Right lobe of liver (tissue), 6 donors: ENCODE results near the gene ZNF600. TPM values are rescaled to one million over a fixed set of nuclear protein-coding genes. Genes with fewer than 3 reads are reported as not detected.
"Not testable (repeated sequence)": the region's sequence is repeated elsewhere in the genome, so short reads cannot be mapped to it uniquely, and the experiment has no call there.

Experiments used
- ATAC-seq, 4 donors: fragments of 200-7000 bp; cut with Tn5 transposase; one replicate each; pipeline ENCODE4 v1.9.1; 2020; ENCODE audit warnings: mild to moderate bottlenecking in 4 of 4, moderate library complexity in 4 of 4
- DNase-seq, 3 donors: peaks; one replicate each; pipeline ENCODE4 v3.0.0-alpha.2; 2020
- H3K27ac ChIP-seq, 3 donors: fragments of 200-600 bp; one replicate each; pipeline ENCODE4 v1.8.0; 2022
- H3K27me3 ChIP-seq, 2 donors: fragments of 200-600 bp; one replicate each; pipeline ENCODE4 v1.8.0; 2022
- H3K36me3 ChIP-seq, 4 donors: fragments of 200-600 bp; sonication (generic) in 1 of 4; one replicate each; pipeline versions ENCODE4 v1.5.1 to v1.8.0; 2017 to 2022; ENCODE audit warnings: control low read depth in 1 of 4
- H3K4me1 ChIP-seq, 4 donors: fragments of 200-600 bp; sonication (generic) in 1 of 4; one replicate each; pipeline versions ENCODE4 v1.5.1 to v1.8.0; 2017 to 2022; ENCODE audit warnings: control low read depth in 1 of 4
- H3K4me3 ChIP-seq, 3 donors: fragments of 200-600 bp; one replicate each; pipeline ENCODE4 v1.8.0; 2022
- H3K9me3 ChIP-seq, 4 donors: fragments of 200-600 bp; sonication (generic) in 1 of 4; one replicate each; pipeline versions ENCODE4 v1.5.1 to v1.8.0; 2017 to 2022; ENCODE audit warnings: control low read depth in 1 of 4
- POLR2A ChIP-seq: fragments of 450-650 bp; IDR thresholded peaks from one replicate; pipeline ENCODE4 v1.6.1; 2017; ENCODE audit warnings: antibody characterized with exemption, mild to moderate bottlenecking
- WGBS: methylation state at CpG from one replicate; pipeline ENCODE4 v1.1.6; 2018; ENCODE audit warnings: low coverage, low lambda C conversion rate; ENCODE audit not compliant: insufficient coverage; ENCODE audit errors: missing lambda C conversion rate; 5-methylcytosine and 5-hydroxymethylcytosine counted together
- intact Hi-C, 2 donors: fragments of 100-400 bp; cut with DNase I; formaldehyde crosslinking; loops; one replicate each; pipeline versions ENCODE4 v1.11.2 to v1.14.1; 2022
- total RNA-seq, 6 experiments: library from RNA; depleted of rRNA in 2 of 6; stranded (reverse); fragments of >200 nt in 2 of 6; fragmentation: NEBNext Ultra II Directional in 3 of 6; extraction: Animal tissue kit (Norgen Biotek cat#: 25700) in 3 of 6; gene quantifications; one replicate each; pipeline versions ENCODE4 v1.1.0 to v1.2.4, GENCODE V29; 2016 to 2023
- TF ChIP-seq, protein P1 (sequence below), 4 donors: fragments of 200-600 bp in 3 of 4; fragments of 450-650 bp in 1 of 4; IDR thresholded peaks; one replicate each; pipeline versions ENCODE4 v1.5.1 to v1.8.0; 2016 to 2022; ENCODE audit warnings: antibody characterized with exemption in 4 of 4, mild to moderate bottlenecking in 2 of 4
- donor health status: DM: no; HTN: yes; CAD: no.
- donor health status: DM: no; HTN: no; CAD: no.
- donor health status: DM: no; HTN: no; CAD: no.
- donor health status: DM: no; HTN: yes; CAD: no.
- donor health status: DM: no; HTN: yes; CAD: no.

Gene ZNF600
- total RNA-seq, 6 experiments from 2014 or later, result 1.4 to 4.3 (median 2.1) TPM

DNA sequence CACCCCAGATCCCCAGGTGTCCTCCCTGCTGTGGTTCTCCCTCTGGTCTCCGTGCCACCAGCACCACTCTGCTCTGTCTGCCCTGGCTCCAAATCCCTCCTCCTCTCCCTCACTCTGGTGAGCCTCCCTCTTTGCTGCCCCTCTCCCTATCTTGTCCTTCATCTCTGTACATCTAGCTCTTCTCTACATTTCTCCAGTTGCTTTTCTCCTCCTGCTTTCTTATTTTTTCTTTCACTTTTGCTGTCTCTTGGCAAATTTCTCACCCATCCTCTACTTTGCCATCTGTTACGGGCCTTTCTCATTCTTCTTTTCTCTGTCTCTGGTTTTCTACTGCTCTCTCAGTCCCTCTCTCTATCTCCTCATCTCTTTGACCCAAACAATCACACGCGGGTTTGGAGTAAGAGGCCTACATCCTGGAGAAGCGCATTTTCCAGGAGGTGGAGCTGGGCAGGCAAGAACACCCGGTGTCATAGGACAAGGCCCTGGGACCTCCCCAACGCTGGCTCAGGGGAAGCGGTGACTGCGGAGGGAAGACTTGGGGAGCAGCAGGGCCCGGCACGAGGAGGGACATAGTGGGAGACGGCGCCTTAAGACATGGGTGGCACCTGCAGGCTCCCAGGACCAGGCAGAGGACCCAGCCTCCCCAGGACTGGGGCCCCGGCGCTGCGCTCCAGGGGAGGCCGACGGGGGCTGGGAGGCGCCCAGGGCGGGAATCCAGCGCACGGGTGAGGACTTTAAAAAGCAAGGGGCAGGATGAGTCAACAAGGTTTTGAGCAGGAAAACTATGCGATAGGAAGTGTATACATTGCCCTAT is 61.7 kb downstream of the ZNF600 start:
- peaks cover 0 to 6% (median 0%) of the 10 kb centered on the region in 4 donors for H3K36me3 ChIP-seq
- TF ChIP-seq, protein P1, sequence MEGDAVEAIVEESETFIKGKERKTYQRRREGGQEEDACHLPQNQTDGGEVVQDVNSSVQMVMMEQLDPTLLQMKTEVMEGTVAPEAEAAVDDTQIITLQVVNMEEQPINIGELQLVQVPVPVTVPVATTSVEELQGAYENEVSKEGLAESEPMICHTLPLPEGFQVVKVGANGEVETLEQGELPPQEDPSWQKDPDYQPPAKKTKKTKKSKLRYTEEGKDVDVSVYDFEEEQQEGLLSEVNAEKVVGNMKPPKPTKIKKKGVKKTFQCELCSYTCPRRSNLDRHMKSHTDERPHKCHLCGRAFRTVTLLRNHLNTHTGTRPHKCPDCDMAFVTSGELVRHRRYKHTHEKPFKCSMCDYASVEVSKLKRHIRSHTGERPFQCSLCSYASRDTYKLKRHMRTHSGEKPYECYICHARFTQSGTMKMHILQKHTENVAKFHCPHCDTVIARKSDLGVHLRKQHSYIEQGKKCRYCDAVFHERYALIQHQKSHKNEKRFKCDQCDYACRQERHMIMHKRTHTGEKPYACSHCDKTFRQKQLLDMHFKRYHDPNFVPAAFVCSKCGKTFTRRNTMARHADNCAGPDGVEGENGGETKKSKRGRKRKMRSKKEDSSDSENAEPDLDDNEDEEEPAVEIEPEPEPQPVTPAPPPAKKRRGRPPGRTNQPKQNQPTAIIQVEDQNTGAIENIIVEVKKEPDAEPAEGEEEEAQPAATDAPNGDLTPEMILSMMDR (IDR thresholded peaks at IDR 0.05), result no peak
- no peak for TF ChIP-seq POLR2A
- DNase-seq (no peak), ATAC-seq (no peak)
- H3K27ac ChIP-seq, result no peak overlapping the region
- no peaks in the 10 kb centered on the region for H3K9me3 ChIP-seq
- intact Hi-C loops, result no loop called here
- H3K4me1 ChIP-seq, result no peaks in the 10 kb centered on the region
- H3K27me3 ChIP-seq, result no peaks in the 10 kb centered on the region
- 90% methylated on average over 20 of the region's 23 CpGs for WGBS
- H3K4me3 ChIP-seq, result no peak overlapping the region

- 75% methylated on average over 7 of the region's 9 CpGs for WGBS
Measured at GRCh38 chr19:52723907-52724598, 62.5 kb downstream of the ZNF600 start.

GRCh38 chr19:52722062-52723003 is 64.3 kb downstream of the ZNF600 start:
- Histone ChIP-seq H3K36me3 (peaks cover 0 to under 1% (median 0%) of the 10 kb centered on the region in 4 donors), H3K27ac (no peak overlapping the region), H3K9me3 (no peaks in the 10 kb centered on the region), H3K4me3 (no peak overlapping the region), H3K4me1 (no peaks in the 10 kb centered on the region), H3K27me3 (no peaks in the 10 kb centered on the region)
- 87% methylated on average over 7 of the region's 7 CpGs for WGBS
- no peak for ATAC-seq
- DNase-seq, result no peak
- TF ChIP-seq, protein P1 (IDR thresholded peaks at IDR 0.05), result no peak
- no peak for TF ChIP-seq POLR2A
- intact Hi-C loops, result no loop called here

More at GRCh38 chr19:52723907-52724598, 62.5 kb downstream of the ZNF600 start:
- H3K4me3 ChIP-seq, H3K36me3 ChIP-seq, H3K9me3 ChIP-seq, H3K27me3 ChIP-seq, DNase-seq, intact Hi-C loops, ATAC-seq, H3K27ac ChIP-seq, H3K4me1 ChIP-seq: not testable (repeated sequence)

DNA sequence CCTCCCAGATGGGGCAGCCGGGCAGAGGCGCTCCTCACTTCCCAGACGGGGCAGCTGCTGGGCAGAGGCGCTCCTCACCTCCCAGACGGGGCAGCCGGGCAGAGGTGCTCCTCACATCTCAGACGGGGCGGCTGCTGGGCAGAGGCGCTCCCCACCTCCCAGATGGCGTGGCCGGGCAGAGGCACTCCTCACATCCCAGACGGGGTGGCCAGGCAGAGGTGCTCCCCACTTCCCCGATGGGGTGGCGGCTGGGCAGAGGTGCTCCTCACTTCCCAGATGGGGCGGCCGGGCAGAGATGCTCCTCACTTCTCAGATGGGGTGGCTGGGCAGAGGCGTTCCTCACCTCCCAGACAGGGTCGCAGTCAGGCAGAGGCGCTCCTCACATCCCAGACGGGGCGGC is 66.0 kb downstream of the ZNF600 start:
- H3K4me1 ChIP-seq, H3K4me3 ChIP-seq, DNase-seq, H3K27me3 ChIP-seq, H3K27ac ChIP-seq, ATAC-seq, H3K36me3 ChIP-seq, intact Hi-C loops, H3K9me3 ChIP-seq: not testable (repeated sequence)
- 100% methylated on average over 1 of the region's 21 CpGs for WGBS

GRCh38 chr19:52716522-52716921 is 70.1 kb downstream of the ZNF600 start:
- H3K27ac ChIP-seq, result no peak overlapping the region
- no peaks in the 10 kb centered on the region for H3K27me3 ChIP-seq
- H3K4me1 ChIP-seq, result no peaks in the 10 kb centered on the region
- no peaks in the 10 kb centered on the region for H3K9me3 ChIP-seq
- ATAC-seq (no peak), DNase-seq (no peak)
- H3K4me3 ChIP-seq, result no peak overlapping the region
- peaks cover 0 to 3% (median 0%) of the 10 kb centered on the region in 4 donors for H3K36me3 ChIP-seq
- TF ChIP-seq, protein P1 (IDR thresholded peaks at IDR 0.05), result no peak
- TF ChIP-seq POLR2A, result no peak
- intact Hi-C loops, result no loop called here
- WGBS, result 100% methylated on average over 1 of the region's 1 CpG

DNA sequence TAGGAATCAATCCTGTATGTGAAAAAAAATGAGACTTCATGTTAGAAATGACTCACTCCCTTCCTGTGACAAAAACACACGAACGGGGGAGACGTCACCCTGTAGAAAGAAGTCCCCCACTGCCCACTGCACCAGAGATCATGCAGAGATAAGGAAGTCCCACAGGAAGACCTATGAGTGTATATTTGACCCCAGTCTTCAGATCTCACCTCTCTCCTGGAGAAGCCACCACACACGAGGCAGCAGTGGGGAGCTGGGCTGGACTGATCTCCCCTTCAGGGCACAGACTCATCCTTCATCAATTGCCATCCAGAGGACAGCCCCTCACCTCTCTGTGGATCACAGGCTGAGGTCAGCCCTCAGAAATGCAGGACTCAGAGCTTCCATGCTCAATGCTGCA is 70.7 kb downstream of the ZNF600 start:
- DNase-seq, intact Hi-C loops, H3K27ac ChIP-seq, H3K27me3 ChIP-seq, H3K9me3 ChIP-seq, H3K4me1 ChIP-seq, ATAC-seq, H3K36me3 ChIP-seq, H3K4me3 ChIP-seq: not testable (repeated sequence)
- WGBS, result 24% methylated on average over 3 of the region's 4 CpGs

DNA sequence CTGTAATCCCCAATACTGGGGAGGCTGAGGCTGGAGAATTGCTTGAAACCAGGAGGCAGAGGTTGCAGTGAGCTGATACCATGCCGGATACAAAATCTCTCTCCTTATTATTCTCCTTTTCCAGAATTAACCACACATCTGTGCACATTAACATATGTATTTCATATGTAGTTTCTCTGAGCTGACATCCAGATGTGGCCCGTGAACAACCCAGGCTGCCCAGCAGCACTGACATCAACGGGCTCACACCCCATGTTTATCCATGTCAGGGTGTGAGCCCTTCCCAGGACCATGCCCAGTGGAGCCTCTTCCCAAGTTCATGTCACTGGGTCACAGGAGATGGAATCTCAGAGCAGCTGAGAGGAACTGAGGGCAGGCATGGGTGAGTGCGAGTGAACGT is 71.3 kb downstream of the ZNF600 start:
- H3K27me3 ChIP-seq, H3K27ac ChIP-seq, H3K4me1 ChIP-seq, H3K36me3 ChIP-seq, intact Hi-C loops, DNase-seq, ATAC-seq, H3K9me3 ChIP-seq, H3K4me3 ChIP-seq: not testable (repeated sequence)
- 82% methylated on average over 5 of the region's 5 CpGs for WGBS
